Measurements from ENCODE around the gene DLX2.
A peak's percentile ranks its signal among the peaks of the same experiment; 100 is the strongest.
"Not testable (repeated sequence)": the region's sequence is repeated elsewhere in the genome, so short reads cannot be mapped to it uniquely, and the experiment has no call there.

The DLX2 gene

GRCh38 chr2:172120118-172120517 lies 17.4 kb upstream of the DLX2 start:
- no peak overlapping the region for H3K4me3 ChIP-seq (ENCODE audit: low read depth, low read length)
- no peaks in the 10 kb centered on the region for H3K4me1 ChIP-seq (ENCODE audit: control insufficient read depth, insufficient read depth, low read length)
- H3K27me3 ChIP-seq (ENCODE audit: control insufficient read depth, insufficient read depth, low read length), result no peaks in the 10 kb centered on the region
- no peak overlapping the region for H3K9ac ChIP-seq (ENCODE audit: low read depth, low read length)
- no peaks in the 10 kb centered on the region for H3K9me3 ChIP-seq (ENCODE audit: control insufficient read depth, insufficient read depth, low read length)
- H3K36me3 ChIP-seq (ENCODE audit: control insufficient read depth, insufficient read depth, low read length), result no peaks in the 10 kb centered on the region

- no peaks in the 10 kb centered on the region for H3K4me1 ChIP-seq (ENCODE audit: control insufficient read depth, insufficient read depth, low read length)
- H3K36me3 ChIP-seq (ENCODE audit: control insufficient read depth, insufficient read depth, low read length), result no peaks in the 10 kb centered on the region
- H3K4me3 ChIP-seq (ENCODE audit: low read depth, low read length), result no peak overlapping the region
- no peaks in the 10 kb centered on the region for H3K27me3 ChIP-seq (ENCODE audit: control insufficient read depth, insufficient read depth, low read length)
- H3K9ac ChIP-seq (ENCODE audit: low read depth, low read length), result no peak overlapping the region
- no peaks in the 10 kb centered on the region for H3K9me3 ChIP-seq (ENCODE audit: control insufficient read depth, insufficient read depth, low read length)
These were observed 16.4 kb upstream of the DLX2 start for GRCh38 chr2:172119089-172119488.

- no peaks in the 10 kb centered on the region for H3K36me3 ChIP-seq (ENCODE audit: control insufficient read depth, insufficient read depth, low read length)
- H3K4me3 ChIP-seq (ENCODE audit: low read depth, low read length), result no peak overlapping the region
- no peaks in the 10 kb centered on the region for H3K9me3 ChIP-seq (ENCODE audit: control insufficient read depth, insufficient read depth, low read length)
- peaks cover 20% of the 10 kb centered on the region for H3K27me3 ChIP-seq (ENCODE audit: control insufficient read depth, insufficient read depth, low read length)
- no peak overlapping the region for H3K9ac ChIP-seq (ENCODE audit: low read depth, low read length)
- no peaks in the 10 kb centered on the region for H3K4me1 ChIP-seq (ENCODE audit: control insufficient read depth, insufficient read depth, low read length)
These were observed 13.4 kb upstream of the DLX2 start for GRCh38 chr2:172116107-172116506.

- H3K4me3 ChIP-seq (ENCODE audit: low read depth, low read length), result no peak overlapping the region
- H3K9me3 ChIP-seq (ENCODE audit: control insufficient read depth, insufficient read depth, low read length), result no peaks in the 10 kb centered on the region
- H3K4me1 ChIP-seq (ENCODE audit: control insufficient read depth, insufficient read depth, low read length), result peaks cover 3% of the 10 kb centered on the region
- H3K9ac ChIP-seq (ENCODE audit: low read depth, low read length), result no peak overlapping the region
- H3K36me3 ChIP-seq (ENCODE audit: control insufficient read depth, insufficient read depth, low read length), result no peaks in the 10 kb centered on the region
- H3K27me3 ChIP-seq (ENCODE audit: control insufficient read depth, insufficient read depth, low read length), result peaks cover 32% of the 10 kb centered on the region
These were observed 11.9 kb upstream of the DLX2 start for GRCh38 chr2:172114579-172114978.

- H3K4me1 ChIP-seq (ENCODE audit: control insufficient read depth, insufficient read depth, low read length); H3K9ac ChIP-seq (ENCODE audit: low read depth, low read length); H3K4me3 ChIP-seq (ENCODE audit: low read depth, low read length); H3K9me3 ChIP-seq (ENCODE audit: control insufficient read depth, insufficient read depth, low read length); H3K36me3 ChIP-seq (ENCODE audit: control insufficient read depth, insufficient read depth, low read length): not testable (repeated sequence)
- H3K27me3 ChIP-seq (ENCODE audit: control insufficient read depth, insufficient read depth, low read length), result peaks cover 36% of the 10 kb centered on the region
These were observed 11.5 kb upstream of the DLX2 start for GRCh38 chr2:172114176-172114575.

GRCh38 chr2:172113617-172114016 lies 10.9 kb upstream of the DLX2 start:
- H3K9ac ChIP-seq (ENCODE audit: low read depth, low read length), result no peak overlapping the region
- peaks cover 41% of the 10 kb centered on the region for H3K27me3 ChIP-seq (ENCODE audit: control insufficient read depth, insufficient read depth, low read length)
- no peaks in the 10 kb centered on the region for H3K36me3 ChIP-seq (ENCODE audit: control insufficient read depth, insufficient read depth, low read length)
- H3K4me1 ChIP-seq (ENCODE audit: control insufficient read depth, insufficient read depth, low read length), result peaks cover 4% of the 10 kb centered on the region
- H3K4me3 ChIP-seq (ENCODE audit: low read depth, low read length), result no peak overlapping the region
- no peaks in the 10 kb centered on the region for H3K9me3 ChIP-seq (ENCODE audit: control insufficient read depth, insufficient read depth, low read length)

GRCh38 chr2:172109988-172110811 lies 7.5 kb upstream of the DLX2 start:
- no peaks in the 10 kb centered on the region for H3K36me3 ChIP-seq (ENCODE audit: control insufficient read depth, insufficient read depth, low read length)
- no peak overlapping the region for H3K9ac ChIP-seq (ENCODE audit: low read depth, low read length)
- H3K4me3 ChIP-seq (ENCODE audit: low read depth, low read length), result peak overlapping the region; percentile 40
- no peaks in the 10 kb centered on the region for H3K9me3 ChIP-seq (ENCODE audit: control insufficient read depth, insufficient read depth, low read length)
- H3K27me3 ChIP-seq (ENCODE audit: control insufficient read depth, insufficient read depth, low read length), result peaks cover 75% of the 10 kb centered on the region
- H3K4me1 ChIP-seq (ENCODE audit: control insufficient read depth, insufficient read depth, low read length), result peaks cover 4% of the 10 kb centered on the region

- Histone ChIP-seq H3K27me3 (ENCODE audit: control insufficient read depth, insufficient read depth, low read length) (peaks cover 83% of the 10 kb centered on the region), H3K4me1 (ENCODE audit: control insufficient read depth, insufficient read depth, low read length) (peaks cover 4% of the 10 kb centered on the region), H3K4me3 (ENCODE audit: low read depth, low read length) (peak overlapping the region; percentile 40), H3K36me3 (ENCODE audit: control insufficient read depth, insufficient read depth, low read length) (no peaks in the 10 kb centered on the region), H3K9me3 (ENCODE audit: control insufficient read depth, insufficient read depth, low read length) (no peaks in the 10 kb centered on the region), H3K9ac (ENCODE audit: low read depth, low read length) (no peak overlapping the region)
These were observed 6.7 kb upstream of the DLX2 start for GRCh38 chr2:172109256-172109987.

GRCh38 chr2:172108587-172108930 lies 5.9 kb upstream of the DLX2 start:
- peak overlapping the region; percentile 43 for H3K4me3 ChIP-seq (ENCODE audit: low read depth, low read length)
- no peaks in the 10 kb centered on the region for H3K36me3 ChIP-seq (ENCODE audit: control insufficient read depth, insufficient read depth, low read length)
- H3K9me3 ChIP-seq (ENCODE audit: control insufficient read depth, insufficient read depth, low read length), result no peaks in the 10 kb centered on the region
- H3K9ac ChIP-seq (ENCODE audit: low read depth, low read length), result no peak overlapping the region
- peaks cover 92% of the 10 kb centered on the region for H3K27me3 ChIP-seq (ENCODE audit: control insufficient read depth, insufficient read depth, low read length)
- H3K4me1 ChIP-seq (ENCODE audit: control insufficient read depth, insufficient read depth, low read length), result peaks cover 4% of the 10 kb centered on the region

- H3K4me1 ChIP-seq (ENCODE audit: control insufficient read depth, insufficient read depth, low read length), result peaks cover 7% of the 10 kb centered on the region
- H3K4me3 ChIP-seq (ENCODE audit: low read depth, low read length), result peak overlapping the region; percentile 43
- no peak overlapping the region for H3K9ac ChIP-seq (ENCODE audit: low read depth, low read length)
- no peaks in the 10 kb centered on the region for H3K9me3 ChIP-seq (ENCODE audit: control insufficient read depth, insufficient read depth, low read length)
- no peaks in the 10 kb centered on the region for H3K36me3 ChIP-seq (ENCODE audit: control insufficient read depth, insufficient read depth, low read length)
- H3K27me3 ChIP-seq (ENCODE audit: control insufficient read depth, insufficient read depth, low read length), result peaks cover 92% of the 10 kb centered on the region
These were observed 5.2 kb upstream of the DLX2 start for GRCh38 chr2:172107690-172108586.

GRCh38 chr2:172106108-172106961 lies 3.6 kb upstream of the DLX2 start:
- peaks cover 92% of the 10 kb centered on the region for H3K27me3 ChIP-seq (ENCODE audit: control insufficient read depth, insufficient read depth, low read length)
- no peak overlapping the region for H3K9ac ChIP-seq (ENCODE audit: low read depth, low read length)
- H3K4me3 ChIP-seq (ENCODE audit: low read depth, low read length), result peak overlapping the region; percentile 35
- no peaks in the 10 kb centered on the region for H3K36me3 ChIP-seq (ENCODE audit: control insufficient read depth, insufficient read depth, low read length)
- H3K9me3 ChIP-seq (ENCODE audit: control insufficient read depth, insufficient read depth, low read length), result no peaks in the 10 kb centered on the region
- H3K4me1 ChIP-seq (ENCODE audit: control insufficient read depth, insufficient read depth, low read length), result peaks cover 7% of the 10 kb centered on the region
